Activated CD8-positive, alpha-beta memory T cell treated with anti-CD3 and anti-CD28 coated beads, Interleukin-2, amount 50 U/mL, for 24 hours (primary cell): ENCODE data around the gene RBM22.

Source experiments
- DNase-seq: peaks from one replicate; pipeline ENCODE4 v3.0.0-alpha.2; 2020; ENCODE audit errors: extremely low read depth

Gene RBM22

DNA sequence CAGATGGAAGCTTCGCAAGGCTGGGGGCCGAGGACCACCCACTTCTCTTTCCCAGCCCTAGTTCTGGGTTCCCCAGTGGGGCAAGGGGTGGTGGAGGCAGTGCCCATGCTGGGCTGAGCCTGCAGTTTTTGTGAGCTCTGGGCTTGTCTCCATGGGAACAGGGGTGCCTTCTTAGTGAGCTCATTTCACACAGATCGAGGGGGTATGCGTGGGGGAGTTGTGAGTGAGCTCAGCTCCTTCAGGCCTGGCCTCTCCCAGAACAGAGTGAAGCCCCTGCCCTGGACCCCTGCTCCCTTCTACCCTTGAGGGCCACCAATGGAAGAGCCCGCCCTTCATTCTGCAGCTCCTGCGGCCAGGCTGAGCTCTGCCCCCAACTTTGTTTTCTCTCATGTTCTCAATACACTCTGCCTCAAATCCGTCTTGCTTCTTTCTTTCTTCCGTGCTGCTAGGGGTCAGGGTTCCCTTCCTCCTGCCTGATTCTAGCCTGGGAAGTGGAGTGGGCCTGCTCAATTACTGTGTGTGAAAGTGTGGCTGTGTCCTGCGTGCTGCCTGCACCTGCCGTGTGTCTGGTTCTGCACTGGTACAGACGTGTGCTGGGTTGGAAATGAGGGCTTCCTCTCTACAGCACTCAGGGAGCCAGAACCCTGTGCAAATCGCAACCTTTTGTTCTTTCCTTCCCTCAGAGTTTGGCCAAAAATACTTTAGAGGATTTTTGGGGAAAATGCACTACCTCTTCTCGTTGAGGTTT lies 48.8 kb downstream of the RBM22 start:
- no peak for DNase-seq

DNA sequence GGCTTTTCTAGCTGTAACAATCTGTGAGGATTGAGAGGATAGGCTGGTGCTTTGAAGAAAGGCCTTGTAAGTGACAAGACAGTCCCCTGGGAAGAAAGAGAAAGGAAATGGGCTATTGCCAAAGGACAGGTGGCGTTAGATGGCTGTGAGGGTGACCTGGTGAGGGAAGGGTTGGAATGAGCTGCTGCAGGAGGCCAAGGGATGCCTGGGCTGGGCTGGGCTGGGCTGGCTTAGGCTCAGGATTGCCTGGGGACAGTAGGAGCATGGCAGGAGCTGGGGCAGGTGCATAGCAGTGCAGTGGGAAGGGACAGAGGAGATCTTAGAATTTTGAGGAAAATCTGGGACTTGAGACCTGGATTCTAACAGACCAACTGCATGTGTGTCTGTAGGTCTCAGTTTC lies 49.5 kb downstream of the RBM22 start:
- no peak for DNase-seq

DNA sequence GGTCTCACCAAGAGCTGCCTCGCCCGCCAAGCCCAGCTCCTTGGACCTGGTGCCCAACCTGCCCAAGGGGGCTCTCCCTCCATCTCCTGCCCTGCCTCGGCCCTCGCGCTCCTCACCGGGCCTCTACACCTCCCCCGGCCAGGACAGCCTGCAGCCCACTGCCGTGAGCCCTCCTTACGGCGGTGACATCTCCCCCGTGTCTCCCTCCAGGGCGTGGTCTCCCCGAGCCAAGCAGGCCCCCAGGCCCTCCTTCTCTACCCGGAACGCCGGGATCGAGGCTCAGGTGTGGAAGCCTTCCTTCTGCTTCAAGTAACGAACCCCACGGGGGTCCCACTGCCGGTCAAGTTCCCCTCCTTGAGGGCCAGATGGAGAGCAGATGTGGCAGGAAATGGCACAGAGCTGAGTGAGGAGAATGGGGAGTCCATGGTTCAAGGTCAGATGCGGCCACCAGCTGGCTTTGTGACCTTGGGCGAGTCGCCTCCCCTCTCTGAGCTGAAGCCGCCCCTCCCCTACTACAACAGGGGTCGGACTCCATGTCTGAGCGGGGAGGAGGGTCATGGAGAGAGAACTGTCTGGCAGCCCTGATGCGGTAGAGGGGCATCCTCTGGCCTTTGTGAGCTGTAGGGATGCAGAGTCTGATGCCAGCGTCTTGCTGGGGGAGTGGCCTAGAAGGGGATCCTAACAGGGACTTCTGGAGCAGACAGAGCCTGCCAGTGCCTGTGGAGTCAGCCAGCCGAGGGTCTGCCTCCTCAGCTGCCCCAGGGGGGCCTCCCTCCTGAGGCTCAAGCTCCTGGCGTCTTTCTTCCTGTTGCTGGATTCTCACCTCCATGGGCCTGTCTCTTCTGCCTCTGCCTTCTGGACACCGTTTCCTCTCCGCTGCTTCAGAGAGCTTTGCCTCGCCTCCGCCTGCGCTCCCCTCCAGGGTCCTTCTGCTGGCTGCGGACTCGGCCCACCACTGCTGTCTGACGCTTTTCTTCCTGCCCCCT lies 50.5 kb downstream of the RBM22 start:
- DNase-seq, result no peak

DNA sequence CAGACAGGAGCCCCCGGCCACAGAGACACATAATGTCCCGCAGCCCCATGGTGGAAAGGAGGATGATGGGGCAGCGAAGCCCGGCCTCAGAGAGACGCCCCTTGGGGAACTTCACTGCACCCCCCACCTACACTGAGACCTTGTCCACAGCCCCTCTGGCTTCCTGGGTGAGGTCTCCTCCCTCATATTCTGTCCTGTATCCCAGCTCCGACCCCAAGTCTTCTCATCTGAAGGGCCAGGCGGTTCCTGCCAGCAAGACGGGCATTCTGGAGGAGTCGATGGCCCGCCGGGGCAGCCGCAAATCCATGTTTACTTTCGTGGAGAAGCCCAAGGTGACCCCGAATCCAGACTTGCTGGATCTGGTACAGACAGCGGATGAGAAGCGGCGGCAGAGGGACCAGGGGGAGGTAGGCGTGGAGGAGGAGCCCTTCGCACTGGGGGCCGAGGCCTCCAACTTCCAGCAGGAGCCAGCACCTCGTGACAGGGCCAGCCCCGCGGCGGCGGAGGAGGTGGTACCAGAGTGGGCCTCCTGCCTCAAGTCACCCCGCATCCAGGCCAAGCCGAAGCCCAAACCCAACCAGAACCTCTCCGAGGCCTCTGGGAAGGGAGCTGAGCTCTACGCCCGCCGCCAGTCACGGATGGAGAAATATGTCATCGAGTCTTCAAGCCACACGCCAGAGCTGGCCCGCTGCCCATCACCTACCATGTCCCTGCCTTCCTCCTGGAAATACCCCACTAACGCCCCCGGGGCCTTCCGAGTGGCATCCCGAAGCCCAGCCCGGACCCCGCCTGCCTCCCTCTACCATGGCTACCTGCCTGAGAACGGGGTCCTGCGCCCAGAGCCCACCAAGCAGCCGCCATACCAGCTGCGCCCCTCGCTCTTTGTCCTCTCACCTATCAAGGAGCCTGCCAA lies 51.5 kb downstream of the RBM22 start:
- DNase-seq, result no peak

DNA sequence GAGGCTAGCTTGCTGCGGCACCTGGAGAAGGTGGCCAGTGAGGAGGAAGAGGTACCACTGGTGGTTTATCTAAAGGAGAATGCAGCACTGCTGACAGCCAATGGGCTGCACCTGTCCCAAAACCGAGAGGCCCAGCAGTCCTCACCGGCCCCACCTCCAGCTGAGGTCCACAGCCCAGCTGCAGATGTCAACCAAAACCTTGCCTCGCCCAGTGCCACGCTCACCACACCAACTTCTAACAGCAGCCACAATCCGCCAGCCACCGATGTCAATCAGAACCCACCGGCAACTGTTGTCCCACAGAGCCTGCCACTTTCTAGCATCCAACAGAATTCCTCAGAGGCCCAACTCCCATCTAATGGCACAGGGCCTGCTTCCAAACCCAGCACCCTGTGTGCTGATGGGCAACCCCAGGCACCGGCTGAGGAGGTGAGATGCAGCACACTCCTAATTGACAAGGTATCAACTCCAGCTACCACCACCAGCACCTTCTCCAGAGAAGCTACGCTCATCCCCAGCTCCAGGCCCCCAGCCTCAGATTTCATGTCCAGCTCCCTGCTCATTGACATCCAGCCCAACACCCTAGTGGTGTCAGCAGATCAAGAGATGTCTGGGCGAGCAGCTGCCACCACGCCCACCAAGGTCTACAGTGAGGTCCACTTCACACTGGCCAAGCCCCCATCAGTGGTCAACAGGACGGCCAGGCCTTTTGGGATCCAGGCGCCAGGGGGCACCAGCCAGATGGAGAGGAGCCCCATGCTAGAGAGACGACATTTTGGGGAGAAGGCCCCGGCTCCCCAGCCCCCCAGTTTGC lies 52.4 kb downstream of the RBM22 start:
- DNase-seq, result no peak

DNA sequence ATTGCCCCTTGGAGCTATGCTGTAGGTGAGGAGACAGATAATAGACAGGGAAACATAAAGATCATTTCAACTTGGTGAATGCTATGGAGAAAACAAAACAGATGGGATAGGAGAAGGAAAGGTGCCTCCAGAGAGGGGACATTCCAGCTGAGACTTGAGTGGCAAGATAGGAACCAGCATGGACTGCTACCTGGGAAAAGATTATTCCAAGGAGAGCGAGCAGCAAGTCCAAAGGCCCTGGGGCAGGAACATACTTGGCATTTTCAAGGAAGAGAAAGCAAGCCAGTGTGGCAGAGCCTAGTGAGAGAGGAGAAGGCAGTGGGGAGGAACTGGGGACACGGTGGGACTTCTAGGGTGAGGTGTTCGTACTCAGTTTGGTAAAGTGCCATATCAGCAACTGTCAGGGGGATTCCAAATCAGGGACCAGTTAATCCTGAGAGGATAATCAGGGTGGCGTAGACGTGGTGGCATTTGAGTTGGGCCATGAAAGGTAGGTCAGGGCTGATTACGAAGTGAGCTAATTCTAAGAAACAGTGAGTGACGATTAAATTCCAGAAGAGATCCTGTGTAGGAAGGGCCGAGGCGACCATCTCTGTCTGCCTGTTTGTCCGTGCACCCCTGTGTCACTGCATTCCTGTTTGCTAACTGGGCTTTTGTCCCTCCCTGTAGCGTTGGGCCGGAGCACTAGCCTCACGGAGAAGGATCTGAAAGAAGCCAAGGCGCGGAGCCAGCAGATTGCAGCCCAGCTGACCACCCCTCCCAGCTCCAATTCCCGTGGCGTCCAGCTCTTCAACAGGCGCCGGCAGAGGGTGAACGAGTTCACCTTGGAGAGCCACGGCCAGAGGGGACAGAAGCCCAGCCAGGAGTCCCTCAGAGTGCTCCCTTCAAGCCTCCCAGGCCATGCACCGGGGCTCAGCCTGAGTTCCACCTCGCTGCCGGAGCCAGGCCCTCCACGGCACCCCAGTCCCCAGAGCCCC lies 53.3 kb downstream of the RBM22 start:
- no peak for DNase-seq

DNA sequence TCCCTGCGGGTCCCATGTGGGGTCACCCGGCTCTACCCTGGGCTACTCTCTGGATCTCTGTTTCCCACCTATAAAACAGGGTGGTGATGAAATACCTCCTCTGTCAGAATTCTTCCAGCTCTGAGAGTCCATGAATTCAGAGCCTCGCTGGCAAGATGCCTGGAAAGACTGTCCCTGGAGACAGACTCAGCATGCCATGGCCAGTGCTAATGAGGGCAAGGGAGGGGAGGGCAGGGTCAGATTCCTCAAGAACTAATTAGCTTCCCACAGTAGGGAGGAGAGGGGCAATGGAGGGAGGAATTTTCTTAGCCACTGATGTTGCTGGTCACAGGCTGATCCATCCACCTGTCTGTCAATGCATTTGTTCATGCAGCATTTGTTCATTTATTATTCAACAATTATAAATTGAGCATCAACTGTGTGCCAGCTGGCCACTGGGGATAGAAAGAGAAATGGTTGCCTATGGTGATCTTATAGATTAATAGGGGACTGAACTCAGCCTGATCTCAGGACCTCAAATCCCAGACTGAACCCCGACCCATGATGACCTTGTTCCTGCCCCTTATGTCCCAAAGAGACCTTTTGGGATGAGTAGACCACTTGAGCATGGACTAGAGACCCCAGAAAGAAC lies 55.7 kb downstream of the RBM22 start:
- DNase-seq, result no peak

DNA sequence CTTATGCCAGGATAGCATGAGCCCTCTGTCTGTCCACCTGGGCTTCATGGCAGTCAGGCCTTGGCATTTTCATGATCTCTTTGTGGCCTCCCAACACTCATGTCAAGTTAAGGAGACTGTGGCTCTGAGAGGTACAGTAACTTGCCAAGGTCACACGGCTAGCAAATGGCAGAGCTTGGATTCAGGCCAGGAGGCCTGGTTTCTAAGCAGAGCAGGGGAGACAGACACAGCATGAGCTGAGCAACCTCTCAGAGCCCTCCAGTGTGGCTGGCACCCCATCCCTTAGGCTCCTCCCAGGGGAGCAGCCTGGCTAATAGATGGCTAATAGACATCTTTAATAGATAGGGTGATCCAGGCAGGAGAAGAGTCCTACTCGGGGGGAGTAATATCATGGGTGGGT lies 56.3 kb downstream of the RBM22 start:
- no peak for DNase-seq

DNA sequence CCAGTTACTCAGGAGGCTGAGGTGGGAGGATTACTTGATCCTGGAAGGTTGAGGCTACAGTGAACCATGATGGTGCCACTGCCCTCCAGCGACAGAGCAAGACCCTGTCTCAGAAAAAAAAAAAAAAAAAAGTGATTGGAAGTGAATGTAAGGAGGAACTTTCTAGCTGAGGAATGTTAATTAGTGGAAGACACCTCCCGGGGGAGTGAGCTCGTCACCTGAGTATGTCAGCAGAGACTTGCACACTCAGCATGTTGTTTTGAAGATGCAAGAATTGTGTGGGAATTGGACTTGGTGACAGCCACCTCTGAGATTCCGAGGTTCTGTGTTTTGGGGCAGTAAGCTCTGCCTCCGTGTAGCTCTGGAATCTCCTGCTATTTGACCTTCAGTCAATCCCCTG lies 56.8 kb downstream of the RBM22 start:
- no peak for DNase-seq

DNA sequence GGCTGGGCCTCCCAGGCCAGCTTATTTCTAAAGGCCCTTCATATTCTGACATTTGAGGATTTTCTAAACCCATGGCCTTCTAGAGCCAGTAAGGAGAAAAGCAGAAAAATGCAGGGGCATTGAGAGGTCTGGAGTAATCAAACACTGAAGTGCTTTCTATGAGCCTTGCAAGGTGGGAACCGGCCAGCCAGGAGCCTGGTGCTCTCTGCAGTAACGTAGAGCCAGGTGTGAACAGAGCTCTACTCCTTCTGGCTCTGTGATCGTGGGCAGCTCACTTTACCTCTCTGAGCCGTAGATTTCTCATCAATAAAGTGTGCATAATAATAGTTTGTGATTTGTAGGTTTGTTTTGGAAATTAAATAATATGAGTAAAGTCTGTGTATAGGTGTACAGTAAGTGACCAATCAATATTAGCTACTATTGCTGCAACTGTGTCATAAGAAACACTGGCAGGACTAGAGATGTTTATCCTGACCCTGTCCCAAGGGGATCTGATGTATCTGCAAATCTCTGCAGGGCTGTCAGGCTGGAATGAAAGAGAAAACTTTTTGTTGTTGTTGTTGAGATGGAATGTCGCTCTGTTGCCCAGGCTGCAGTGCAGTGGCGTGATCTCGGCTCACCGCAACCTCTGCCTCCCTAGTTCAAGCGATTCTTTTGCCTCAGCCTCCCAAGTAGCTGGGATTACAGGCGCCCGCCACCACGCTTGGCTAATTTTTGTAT lies 57.7 kb downstream of the RBM22 start:
- DNase-seq, result no peak

DNA sequence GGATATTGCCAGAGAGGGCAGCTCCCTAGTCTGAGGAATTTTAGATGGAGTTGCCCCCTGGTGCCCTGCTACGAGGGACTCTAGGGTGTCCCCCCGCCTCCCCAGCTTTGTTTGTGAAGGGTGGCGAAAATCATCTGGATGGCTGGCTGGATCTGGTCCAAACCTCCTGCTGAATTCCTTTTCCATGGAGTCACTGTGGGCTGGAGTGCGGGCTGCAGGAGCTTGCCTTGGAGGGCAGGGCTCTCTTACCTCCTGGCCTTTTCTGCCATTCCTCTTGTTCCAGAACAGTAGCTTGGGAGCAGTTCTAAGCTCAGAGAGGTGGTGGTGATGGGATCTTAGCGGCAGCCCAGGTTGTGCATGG lies 58.3 kb downstream of the RBM22 start:
- no peak for DNase-seq

DNA sequence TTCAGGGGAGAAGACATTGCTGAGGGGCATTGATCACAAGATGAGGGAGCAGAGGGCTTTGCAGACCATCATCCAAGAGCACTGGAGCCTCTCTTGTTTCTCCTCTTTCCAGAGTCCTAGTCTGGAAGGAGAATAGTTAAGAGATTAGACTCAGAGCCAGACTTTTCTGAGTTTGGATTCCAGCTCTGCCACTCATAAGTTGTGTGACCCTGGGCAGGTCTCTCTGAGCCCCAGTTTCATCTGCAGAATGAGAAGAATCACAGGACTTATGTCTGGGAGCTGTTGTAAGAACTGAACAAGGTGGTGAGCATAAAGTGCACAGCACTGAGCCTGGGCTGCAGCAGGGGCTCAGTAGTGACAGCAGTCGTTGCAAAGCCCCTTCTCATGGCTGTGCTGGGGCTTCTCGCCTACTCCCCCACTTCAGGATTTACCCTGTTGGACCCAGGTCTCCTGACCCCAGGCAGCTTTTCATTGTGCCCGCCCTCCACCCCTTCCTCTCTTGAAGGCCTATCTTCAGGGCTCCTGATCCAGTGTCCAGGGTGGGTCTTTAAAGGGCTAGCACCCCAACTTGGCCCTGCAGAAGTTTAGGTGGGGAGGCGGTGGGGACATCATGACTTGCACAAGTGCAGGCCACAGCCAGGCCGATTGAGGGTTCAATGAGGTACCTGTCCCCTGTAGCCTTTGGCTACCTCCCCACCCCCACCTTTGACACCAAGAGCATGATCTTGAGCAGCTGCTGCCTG lies 58.9 kb downstream of the RBM22 start:
- DNase-seq, result no peak

DNA sequence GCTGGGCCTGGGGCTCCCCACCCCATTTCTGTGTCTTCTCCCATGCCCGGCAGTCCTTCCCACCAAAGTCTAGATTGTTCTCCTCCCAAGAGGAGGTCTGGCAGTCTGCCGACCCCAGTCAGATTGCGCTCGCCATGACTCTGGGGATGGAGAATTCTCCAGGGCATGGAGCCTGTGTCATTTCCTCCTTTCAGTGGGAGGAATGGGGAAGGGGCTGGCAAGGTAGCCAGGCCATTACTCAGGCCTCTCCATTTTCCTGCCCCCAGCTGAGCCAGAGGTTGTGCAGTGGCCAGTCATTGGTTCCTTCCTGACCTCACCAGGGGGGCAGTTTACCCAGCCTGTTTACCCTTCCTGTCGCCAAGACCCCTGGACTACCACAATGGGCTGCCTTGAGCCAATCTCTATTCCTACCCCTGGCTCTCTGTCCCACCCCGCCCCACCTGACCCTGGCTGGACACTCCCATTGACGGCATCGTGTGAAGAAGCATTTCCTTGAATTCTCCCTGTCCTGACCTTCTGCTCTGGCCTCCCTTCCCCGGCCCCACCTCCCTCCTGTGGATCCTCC lies 59.8 kb downstream of the RBM22 start:
- no peak for DNase-seq
